Ectodermal cell (in vitro differentiated cells): ENCODE data around the gene PHLDB3.

Source experiments
- H3K27ac ChIP-seq: 2 replicates; pipeline ENCODE4 v1.7.0; 2013; ENCODE audit warnings: mild to moderate bottlenecking, low read depth, low read length; ENCODE audit not compliant: insufficient read depth, poor library complexity, severe bottlenecking
- H3K27me3 ChIP-seq: 2 replicates; pipeline ENCODE4 v1.7.0; 2013; ENCODE audit warnings: mild to moderate bottlenecking, low read length; ENCODE audit not compliant: insufficient read depth, control insufficient read depth, poor library complexity, severe bottlenecking
- H3K36me3 ChIP-seq: one replicate; pipeline ENCODE4 v1.7.0; 2013; ENCODE audit warnings: low read length; ENCODE audit not compliant: control insufficient read depth, insufficient read depth
- H3K4me1 ChIP-seq: one replicate; pipeline ENCODE4 v1.7.0; 2013; ENCODE audit warnings: low read length; ENCODE audit not compliant: control insufficient read depth, insufficient read depth
- H3K4me3 ChIP-seq: 2 replicates; pipeline ENCODE4 v1.7.0; 2013; ENCODE audit warnings: low read depth, low read length, control low read depth; ENCODE audit not compliant: insufficient read depth
- H3K9me3 ChIP-seq: 2 replicates; pipeline ENCODE4 v1.7.0; 2013; ENCODE audit warnings: mild to moderate bottlenecking, low read length, moderate library complexity; ENCODE audit not compliant: control insufficient read depth
- WGBS, 2 experiments: methylation state at CpG; one replicate each; pipeline ENCODE4 v1.1.7; 2013; ENCODE audit warnings: missing lambda C conversion rate in 2 of 2; 5-methylcytosine and 5-hydroxymethylcytosine counted together

The PHLDB3 gene

DNA sequence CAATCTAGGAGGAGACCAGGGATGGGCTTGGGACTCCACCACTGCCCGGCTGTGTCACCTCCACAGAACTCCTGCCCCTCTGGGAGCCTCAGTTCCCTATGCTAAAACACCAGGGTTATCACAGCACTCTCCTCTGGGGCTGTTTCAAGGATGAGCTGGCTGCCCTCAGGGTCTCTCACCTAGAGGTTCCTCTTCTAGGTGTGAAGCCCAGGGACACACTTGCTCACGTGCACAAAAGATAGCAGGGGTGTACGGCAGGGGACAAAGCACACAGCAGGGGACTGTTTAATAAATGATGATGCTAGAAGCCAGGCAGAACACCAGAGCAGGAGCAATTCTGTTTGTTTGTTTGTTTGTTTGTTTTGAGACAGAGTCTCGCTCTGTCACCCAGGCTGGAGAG is 22.4 kb downstream of the PHLDB3 start:
- Histone ChIP-seq H3K27me3 (no peaks in the 10 kb centered on the region), H3K4me1 (no peaks in the 10 kb centered on the region), H3K4me3 (no peak overlapping the region), H3K27ac (no peak overlapping the region), H3K9me3 (no peaks in the 10 kb centered on the region), H3K36me3 (no peaks in the 10 kb centered on the region)
- 82 to 83% methylated on average over 4 of the region's 4 CpGs for WGBS, 2 experiments

- Histone ChIP-seq H3K27me3 (no peaks in the 10 kb centered on the region), H3K9me3 (no peaks in the 10 kb centered on the region), H3K36me3 (no peaks in the 10 kb centered on the region), H3K27ac (no peak overlapping the region), H3K4me3 (no peak overlapping the region), H3K4me1 (no peaks in the 10 kb centered on the region)
- WGBS, 2 experiments, result 90 to 92% methylated on average over 6 of the region's 6 CpGs
Measured at GRCh38 chr19:43481701-43482100, 22.8 kb downstream of the PHLDB3 start.

GRCh38 chr19:43480574-43480973 is 24.0 kb downstream of the PHLDB3 start:
- H3K36me3 ChIP-seq, result no peaks in the 10 kb centered on the region
- no peaks in the 10 kb centered on the region for H3K4me1 ChIP-seq
- H3K27ac ChIP-seq, result no peak overlapping the region
- no peak overlapping the region for H3K4me3 ChIP-seq
- no peaks in the 10 kb centered on the region for H3K27me3 ChIP-seq
- H3K9me3 ChIP-seq, result no peaks in the 10 kb centered on the region
- WGBS, 2 experiments, result 96 to 97% methylated on average over 3 of the region's 3 CpGs

DNA sequence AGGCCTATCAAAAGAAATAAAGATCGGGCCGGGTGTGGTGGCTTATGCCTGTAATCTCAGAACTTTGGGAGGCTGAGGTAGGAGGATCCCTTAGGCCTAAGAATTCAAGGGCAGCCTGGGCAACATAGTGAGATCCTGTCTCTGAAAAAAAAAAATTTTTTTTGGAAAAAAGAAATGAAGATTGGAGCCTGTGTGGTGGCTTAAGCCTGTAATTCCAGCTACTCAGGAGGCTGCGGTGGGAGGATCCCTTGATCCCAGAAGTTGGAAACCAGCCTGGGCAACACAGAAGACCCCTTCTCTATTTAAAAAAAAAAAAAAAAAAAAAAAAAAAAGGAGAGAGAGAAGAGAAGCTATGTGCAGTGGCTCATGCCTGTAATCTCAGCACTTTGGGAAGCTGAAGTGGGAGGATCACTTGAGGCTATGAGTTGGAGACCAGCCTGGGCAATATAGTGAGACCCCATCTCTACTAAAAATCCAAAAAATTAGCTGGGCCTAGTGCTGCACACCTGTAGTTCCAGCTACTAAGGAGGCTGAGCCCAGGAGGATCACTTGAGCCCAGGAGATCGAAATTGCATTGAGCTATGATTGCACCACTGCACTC is 24.5 kb downstream of the PHLDB3 start:
- no peaks in the 10 kb centered on the region for H3K9me3 ChIP-seq
- H3K4me1 ChIP-seq, result no peaks in the 10 kb centered on the region
- 91 to 93% methylated on average over 4 of the region's 4 CpGs for WGBS, 2 experiments
- H3K36me3 ChIP-seq, result no peaks in the 10 kb centered on the region
- H3K4me3 ChIP-seq, result no peak overlapping the region
- no peak overlapping the region for H3K27ac ChIP-seq
- H3K27me3 ChIP-seq, result no peaks in the 10 kb centered on the region

DNA sequence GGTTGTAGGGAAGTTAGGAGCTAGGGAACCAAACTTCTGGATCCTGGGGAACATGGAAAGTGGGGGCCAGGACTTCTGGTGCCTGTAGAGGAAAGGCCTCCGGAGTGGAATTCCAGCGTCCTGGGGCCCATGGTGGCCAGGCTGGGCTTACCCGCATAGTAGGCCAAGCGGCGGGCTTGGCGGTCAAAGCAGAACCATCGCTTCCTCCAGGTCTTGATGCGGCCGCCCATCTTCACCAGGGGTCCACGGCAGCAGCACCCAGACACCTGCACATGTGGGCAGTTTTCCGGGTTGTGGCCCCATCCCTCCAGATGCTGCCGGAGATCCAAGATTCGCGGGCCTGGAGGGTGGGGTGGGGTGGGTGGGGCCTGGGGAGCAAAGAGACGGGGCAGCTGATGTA is 25.3 kb downstream of the PHLDB3 start:
- WGBS, 2 experiments, result 89 to 92% methylated on average over 15 of the region's 15 CpGs
- Histone ChIP-seq H3K36me3 (no peaks in the 10 kb centered on the region), H3K9me3 (no peaks in the 10 kb centered on the region), H3K4me3 (no peak overlapping the region), H3K27ac (no peak overlapping the region), H3K27me3 (no peaks in the 10 kb centered on the region), H3K4me1 (no peaks in the 10 kb centered on the region)

DNA sequence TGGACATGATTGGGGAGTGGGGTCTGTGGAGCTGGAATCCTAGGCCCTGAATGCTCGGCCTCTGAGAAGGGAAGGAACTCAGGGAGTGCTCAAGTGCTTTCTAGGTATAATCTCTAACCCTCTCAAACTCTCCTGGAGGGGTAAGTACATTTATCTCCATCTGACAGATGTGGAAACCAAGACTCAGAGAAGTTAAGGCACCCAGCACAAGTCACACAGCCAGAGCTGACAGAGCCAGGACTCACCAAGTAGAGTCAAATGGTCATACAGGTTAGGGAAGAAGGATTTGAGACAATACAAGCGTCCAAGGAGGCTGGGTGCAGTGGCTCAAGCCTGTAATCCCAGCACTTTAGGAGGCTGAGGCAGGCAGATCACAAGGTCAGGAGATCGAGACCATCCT is 26.2 kb downstream of the PHLDB3 start:
- no peaks in the 10 kb centered on the region for H3K4me1 ChIP-seq
- no peaks in the 10 kb centered on the region for H3K36me3 ChIP-seq
- 81 to 87% methylated on average over 3 of the region's 3 CpGs for WGBS, 2 experiments
- H3K9me3 ChIP-seq, result no peaks in the 10 kb centered on the region
- no peak overlapping the region for H3K4me3 ChIP-seq
- no peak overlapping the region for H3K27ac ChIP-seq
- H3K27me3 ChIP-seq, result no peaks in the 10 kb centered on the region

DNA sequence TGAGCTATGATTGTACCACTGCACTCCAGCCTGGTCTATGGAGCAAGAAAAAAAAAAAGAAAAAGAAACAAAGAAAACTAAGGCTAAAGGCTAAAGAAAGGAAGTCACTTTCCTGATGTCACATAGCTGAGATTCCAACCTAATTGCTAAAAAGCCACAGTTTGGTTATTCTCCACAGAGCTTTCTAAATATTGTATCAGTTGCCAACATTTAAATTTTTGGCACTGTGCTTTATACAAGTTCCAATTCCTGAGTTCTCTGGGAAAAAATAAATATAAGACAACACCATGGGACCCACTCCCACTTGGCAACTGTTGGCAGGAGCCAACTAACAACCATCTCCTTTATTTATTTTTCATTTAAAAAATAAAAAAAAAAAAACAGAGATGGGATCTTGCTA is 27.9 kb downstream of the PHLDB3 start:
- Histone ChIP-seq H3K36me3 (no peaks in the 10 kb centered on the region), H3K9me3 (no peaks in the 10 kb centered on the region), H3K4me3 (no peak overlapping the region), H3K27ac (no peak overlapping the region), H3K27me3 (no peaks in the 10 kb centered on the region), H3K4me1 (no peaks in the 10 kb centered on the region)

DNA sequence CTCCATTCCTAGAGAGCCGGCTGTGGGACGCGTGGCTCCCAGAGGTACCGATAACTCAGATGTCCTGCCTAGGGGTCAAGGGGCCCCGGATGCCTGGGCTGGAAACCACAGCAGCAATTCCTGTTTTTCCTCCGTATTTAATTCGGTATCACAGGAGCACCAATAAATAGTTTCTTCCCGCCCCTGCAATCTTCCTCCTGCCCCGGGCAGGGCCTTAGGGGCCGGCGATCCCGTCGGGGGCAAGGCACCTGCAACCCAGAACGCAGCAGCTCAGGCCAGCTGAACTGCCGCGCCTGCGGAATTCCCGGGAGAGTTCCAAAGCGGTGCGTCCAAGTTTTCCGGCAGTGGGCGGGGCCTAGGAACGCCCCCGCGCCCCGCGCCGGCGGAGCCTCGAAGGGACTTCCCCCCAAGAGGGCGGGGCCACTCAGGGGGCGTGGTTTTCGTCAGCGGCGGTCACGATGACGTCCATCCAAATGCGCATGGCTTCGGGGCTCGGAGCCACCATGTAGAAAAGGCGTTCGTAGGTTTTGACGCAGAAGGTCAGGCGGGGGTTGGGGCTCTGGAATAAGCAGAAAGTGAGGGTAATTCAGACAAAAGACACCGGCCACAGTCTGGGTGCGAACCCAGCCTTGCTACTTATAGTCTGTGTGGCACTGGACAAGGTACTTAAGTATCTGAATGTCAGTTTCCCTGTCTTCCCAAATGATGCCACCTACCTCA is 29.4 kb downstream of the PHLDB3 start:
- Histone ChIP-seq H3K4me1 (no peaks in the 10 kb centered on the region), H3K4me3 (peak overlapping the region; percentile 31), H3K27me3 (no peaks in the 10 kb centered on the region), H3K9me3 (no peaks in the 10 kb centered on the region), H3K27ac (peak overlapping the region; percentile 44), H3K36me3 (no peaks in the 10 kb centered on the region)
- WGBS, 2 experiments, result 7 to 8% methylated on average over 46 of the region's 46 CpGs

DNA sequence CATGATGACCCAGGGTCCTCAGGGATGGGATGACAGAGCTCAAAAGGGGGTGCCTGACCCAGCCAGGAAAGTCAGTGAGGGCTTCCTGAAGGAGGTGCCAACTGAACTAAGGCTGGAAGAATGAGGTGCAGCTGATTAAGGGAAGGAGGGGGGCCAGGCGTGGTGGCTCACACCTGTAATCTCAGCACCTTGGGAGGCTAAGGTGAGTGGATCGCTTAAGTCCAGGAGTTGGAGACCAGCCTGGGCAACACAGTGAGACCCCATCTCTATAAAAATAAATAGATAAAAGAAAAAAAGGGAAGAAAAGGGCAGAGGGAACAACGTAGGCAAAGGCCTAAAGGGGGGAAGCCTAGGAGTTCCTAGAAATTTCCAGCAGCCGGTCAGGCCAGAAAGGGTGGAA is 30.1 kb downstream of the PHLDB3 start:
- H3K4me3 ChIP-seq, result no peak overlapping the region
- H3K27ac ChIP-seq, result no peak overlapping the region

GRCh38 chr19:43471091-43471490 is 33.5 kb downstream of the PHLDB3 start:
- WGBS, 2 experiments, result 93 to 94% methylated on average over 5 of the region's 5 CpGs
- Histone ChIP-seq H3K4me1 (no peaks in the 10 kb centered on the region), H3K27ac (no peak overlapping the region), H3K36me3 (no peaks in the 10 kb centered on the region), H3K27me3 (peaks cover 3% of the 10 kb centered on the region), H3K4me3 (no peak overlapping the region), H3K9me3 (no peaks in the 10 kb centered on the region)

More for the DNA sequence above, 30.1 kb downstream of the PHLDB3 start:
- 90% methylated on average over 3 to 4 of the region's 4 CpGs for WGBS, 2 experiments
- Histone ChIP-seq H3K4me1 (no peaks in the 10 kb centered on the region), H3K9me3 (no peaks in the 10 kb centered on the region), H3K27me3 (no peaks in the 10 kb centered on the region), H3K36me3 (no peaks in the 10 kb centered on the region)
